VCaP (cell line): ENCODE measurements around the gene STRN3.

Experiments
- H3K27ac ChIP-seq: fragments of 450-650 bp; 2 replicates; pipeline ENCODE4 v1.5.1; 2017
- TF ChIP-seq, protein P1 (sequence below): fragments of 450-650 bp; conservative IDR thresholded peaks from 2 replicates; pipeline ENCODE4 v1.5.1; 2017; ENCODE audit warnings: mild to moderate bottlenecking, moderate library complexity

Gene STRN3

DNA sequence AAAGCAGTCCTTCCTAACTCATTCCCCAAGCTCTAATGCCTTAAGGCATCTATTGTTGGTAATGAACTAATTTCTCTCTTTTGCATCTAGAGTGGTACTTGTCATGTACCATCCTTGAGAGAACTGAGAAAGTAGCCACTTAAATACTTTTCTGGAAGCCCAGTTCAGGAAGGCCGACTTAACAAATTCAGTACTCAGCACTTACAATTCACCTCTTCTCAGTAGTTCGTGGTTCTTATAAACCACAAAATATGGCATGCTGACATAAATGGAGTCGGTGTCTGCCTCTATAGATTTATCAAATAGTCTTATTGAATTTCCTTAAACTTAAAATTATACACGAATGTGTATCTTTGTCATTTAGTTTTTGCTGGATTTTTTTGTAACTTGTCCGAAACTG, 161.2 kb downstream of the STRN3 start:
- TF ChIP-seq, protein P1, sequence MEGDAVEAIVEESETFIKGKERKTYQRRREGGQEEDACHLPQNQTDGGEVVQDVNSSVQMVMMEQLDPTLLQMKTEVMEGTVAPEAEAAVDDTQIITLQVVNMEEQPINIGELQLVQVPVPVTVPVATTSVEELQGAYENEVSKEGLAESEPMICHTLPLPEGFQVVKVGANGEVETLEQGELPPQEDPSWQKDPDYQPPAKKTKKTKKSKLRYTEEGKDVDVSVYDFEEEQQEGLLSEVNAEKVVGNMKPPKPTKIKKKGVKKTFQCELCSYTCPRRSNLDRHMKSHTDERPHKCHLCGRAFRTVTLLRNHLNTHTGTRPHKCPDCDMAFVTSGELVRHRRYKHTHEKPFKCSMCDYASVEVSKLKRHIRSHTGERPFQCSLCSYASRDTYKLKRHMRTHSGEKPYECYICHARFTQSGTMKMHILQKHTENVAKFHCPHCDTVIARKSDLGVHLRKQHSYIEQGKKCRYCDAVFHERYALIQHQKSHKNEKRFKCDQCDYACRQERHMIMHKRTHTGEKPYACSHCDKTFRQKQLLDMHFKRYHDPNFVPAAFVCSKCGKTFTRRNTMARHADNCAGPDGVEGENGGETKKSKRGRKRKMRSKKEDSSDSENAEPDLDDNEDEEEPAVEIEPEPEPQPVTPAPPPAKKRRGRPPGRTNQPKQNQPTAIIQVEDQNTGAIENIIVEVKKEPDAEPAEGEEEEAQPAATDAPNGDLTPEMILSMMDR: no peak
- H3K27ac ChIP-seq: no peak overlapping the region

GRCh38 chr14:30861200-30861599, 165.0 kb downstream of the STRN3 start:
- no peak overlapping the region for H3K27ac ChIP-seq
- TF ChIP-seq, protein P1: no peak

DNA sequence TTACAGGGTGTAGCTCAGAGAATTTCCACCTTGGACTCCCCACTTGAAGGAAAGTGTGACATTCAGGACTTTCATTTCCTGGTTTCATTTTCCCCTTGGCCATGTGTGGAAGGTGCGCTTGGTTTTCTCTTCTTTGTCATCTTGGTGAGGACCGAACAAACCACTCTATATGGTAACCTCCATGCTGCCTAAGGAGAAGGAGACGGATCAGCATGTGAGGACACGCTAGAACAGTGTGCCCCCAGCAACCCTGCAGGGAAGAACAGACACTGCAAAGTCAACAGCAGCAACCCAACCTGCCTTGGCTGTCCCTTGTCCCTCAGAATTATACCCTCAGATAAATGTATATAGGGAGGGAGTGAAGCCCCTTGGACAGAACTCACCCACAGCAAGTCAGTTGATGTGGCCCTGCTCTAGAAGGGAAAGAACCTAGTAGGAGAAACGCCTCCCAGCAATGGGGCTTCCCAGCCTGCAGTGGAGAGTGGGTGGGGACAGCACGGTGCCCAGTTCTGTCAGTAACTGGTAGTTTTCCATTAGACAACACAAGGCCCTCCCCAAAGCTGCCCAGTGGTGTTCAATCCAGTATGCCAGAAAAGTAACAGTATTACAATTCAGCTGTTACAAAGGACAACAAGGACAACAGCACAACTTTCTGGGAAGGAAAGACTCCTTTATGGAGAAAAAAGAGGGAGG, 170.7 kb downstream of the STRN3 start:
- H3K27ac ChIP-seq: no peak overlapping the region
- TF ChIP-seq, protein P1: no peak

DNA sequence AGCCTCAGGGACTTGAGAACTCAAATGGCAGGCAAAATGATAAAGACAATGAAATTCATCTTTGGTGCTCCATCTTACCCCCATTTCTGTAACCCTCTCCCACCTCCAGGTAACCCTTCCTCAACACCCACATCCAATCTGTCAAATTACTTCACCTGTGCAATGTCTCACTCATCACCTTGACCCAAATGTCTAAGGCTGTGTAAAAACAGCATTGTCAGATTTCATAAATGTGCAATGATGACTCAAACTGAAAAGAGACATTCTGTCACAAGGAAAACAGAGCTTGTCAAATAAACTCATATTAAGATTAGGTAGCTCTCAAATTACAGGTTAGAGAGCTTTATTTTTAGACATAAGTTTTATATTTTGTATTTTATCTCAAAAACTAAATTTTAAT, 171.7 kb downstream of the STRN3 start:
- TF ChIP-seq, protein P1: no peak
- H3K27ac ChIP-seq: no peak overlapping the region

DNA sequence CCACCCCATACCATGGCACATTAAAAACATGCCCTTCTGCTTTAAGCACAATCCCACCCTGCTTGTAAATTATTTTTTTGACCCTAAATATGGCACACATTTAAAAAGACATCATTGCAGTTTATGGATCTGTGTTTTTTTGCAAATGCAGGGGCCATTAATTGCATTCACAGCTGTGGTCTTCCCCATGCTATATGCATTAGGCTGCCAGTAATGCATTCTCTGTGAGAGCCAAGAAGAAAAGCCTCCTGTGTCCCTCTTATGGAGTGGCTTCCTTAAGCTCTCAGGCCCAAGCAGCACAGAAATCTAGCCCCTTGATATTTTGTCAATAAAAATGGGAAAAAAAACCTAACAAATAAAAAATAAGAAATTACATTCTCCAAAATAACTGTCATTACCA, 172.2 kb downstream of the STRN3 start:
- TF ChIP-seq, protein P1: no peak
- no peak overlapping the region for H3K27ac ChIP-seq

DNA sequence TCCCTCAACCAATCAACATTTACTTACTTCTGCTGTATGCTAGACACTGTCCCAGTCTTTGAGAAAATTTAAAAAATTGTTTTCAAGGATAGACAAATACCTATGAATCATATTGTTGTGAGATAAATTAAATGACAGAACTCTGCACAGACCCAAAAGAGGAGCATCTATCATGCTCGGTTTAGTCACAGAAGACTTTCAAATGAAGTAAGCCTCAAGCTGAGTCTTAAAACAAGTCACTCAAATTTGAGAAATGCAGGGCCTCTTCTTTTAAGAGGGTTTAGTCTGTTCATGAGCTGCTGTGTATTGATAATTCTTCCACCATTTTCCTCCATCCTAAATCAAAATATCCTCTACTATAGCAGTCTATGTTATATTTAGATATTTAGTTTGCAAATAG, 176.2 kb downstream of the STRN3 start:
- TF ChIP-seq, protein P1: no peak
- H3K27ac ChIP-seq: no peak overlapping the region

- no peak overlapping the region for H3K27ac ChIP-seq
- TF ChIP-seq, protein P1: no peak
Observed at GRCh38 chr14:30849354-30849753, 176.8 kb downstream of the STRN3 start.
